Choroid plexus epithelial cell (primary cell): ENCODE measurements around the gene PHACTR4.
A peak's percentile ranks its signal among the peaks of the same experiment; 100 is the strongest.
"Not testable (repeated sequence)": the region's sequence is repeated elsewhere in the genome, so short reads cannot be mapped to it uniquely, and the experiment has no call there.

Experiments used
- DNase-seq: peaks from one replicate; pipeline ENCODE4 v3.0.0-alpha.2; 2010; ENCODE audit warnings: low read depth
- H3K4me3 ChIP-seq: 2 replicates; pipeline ENCODE4 v1.5.1; 2011; ENCODE audit warnings: low read depth, mild to moderate bottlenecking, control low read depth, low read length, moderate library complexity
- CTCF ChIP-seq: conservative IDR thresholded peaks from 2 replicates; pipeline ENCODE4 v1.5.1; 2011; ENCODE audit warnings: low read depth, mild to moderate bottlenecking, control low read depth, inconsistent platforms, low read length, moderate library complexity

Gene PHACTR4

DNA sequence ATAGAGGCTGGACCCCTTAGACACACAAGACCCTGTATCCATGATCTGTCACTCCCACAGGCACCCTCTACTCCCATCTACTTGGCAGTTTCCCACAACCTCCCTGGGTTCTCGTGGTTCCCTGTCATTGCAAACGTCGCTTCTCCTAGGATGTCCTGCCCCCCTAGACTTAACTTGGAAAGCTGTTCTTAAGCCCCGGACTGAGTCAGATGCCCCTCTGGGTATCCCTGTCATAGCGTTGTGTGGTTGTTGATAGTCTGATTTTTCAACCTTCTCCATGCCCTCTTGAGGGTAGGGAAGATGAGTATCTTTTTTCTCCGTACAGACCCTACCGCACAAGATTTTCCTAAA is 148.1 kb downstream of the PHACTR4 start:
- no peak for DNase-seq
- H3K4me3 ChIP-seq = peak overlapping the region; percentile 75

GRCh38 chr1:28518000-28518744 is 148.6 kb downstream of the PHACTR4 start:
- TF ChIP-seq CTCF = peak; percentile 85
- DNase-seq = peak; percentile 85
- H3K4me3 ChIP-seq = peak overlapping the region; percentile 75

More for the DNA sequence above, 148.1 kb downstream of the PHACTR4 start:
- TF ChIP-seq CTCF = no peak

DNA sequence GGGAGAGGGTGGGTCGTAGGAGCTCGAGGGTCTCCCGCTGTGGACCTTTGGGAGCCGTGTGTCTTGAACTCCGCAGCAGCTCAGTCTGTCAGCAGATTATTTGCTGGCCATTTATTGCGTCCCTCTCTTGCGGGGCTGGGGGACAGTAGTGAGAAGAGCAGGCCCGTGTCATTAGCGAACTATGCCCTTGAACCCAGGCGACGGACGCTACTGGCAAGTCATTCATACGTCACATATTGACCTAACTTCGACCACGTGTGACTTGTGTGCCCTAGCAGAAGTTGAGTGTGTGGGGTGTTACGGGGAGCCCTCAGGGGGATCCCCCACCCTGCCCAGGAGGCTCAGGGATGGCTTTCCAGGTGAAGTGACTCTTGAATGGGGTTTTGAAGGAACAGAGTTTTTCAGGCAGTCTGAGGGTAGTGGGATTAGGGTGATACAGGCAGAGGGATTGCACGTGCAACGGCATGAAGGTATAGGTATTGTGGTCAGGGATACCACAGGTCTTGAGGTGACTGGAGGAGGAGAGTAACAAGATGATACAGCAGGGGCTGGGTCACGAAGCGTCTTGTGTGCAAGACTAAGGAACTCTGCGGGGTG is 149.3 kb downstream of the PHACTR4 start:
- TF ChIP-seq CTCF = no peak
- peak; percentile 7 for DNase-seq
- peak overlapping the region; percentile 75 for H3K4me3 ChIP-seq

GRCh38 chr1:28519946-28520725 is 150.6 kb downstream of the PHACTR4 start:
- no peak overlapping the region for H3K4me3 ChIP-seq
- TF ChIP-seq CTCF = no peak
- DNase-seq = no peak

- not testable (repeated sequence) for DNase-seq, H3K4me3 ChIP-seq
Observed at GRCh38 chr1:28520796-28521195, 151.3 kb downstream of the PHACTR4 start.

- no peak for DNase-seq
- TF ChIP-seq CTCF = no peak
- no peak overlapping the region for H3K4me3 ChIP-seq
Observed at GRCh38 chr1:28521502-28522164, 152.1 kb downstream of the PHACTR4 start.

DNA sequence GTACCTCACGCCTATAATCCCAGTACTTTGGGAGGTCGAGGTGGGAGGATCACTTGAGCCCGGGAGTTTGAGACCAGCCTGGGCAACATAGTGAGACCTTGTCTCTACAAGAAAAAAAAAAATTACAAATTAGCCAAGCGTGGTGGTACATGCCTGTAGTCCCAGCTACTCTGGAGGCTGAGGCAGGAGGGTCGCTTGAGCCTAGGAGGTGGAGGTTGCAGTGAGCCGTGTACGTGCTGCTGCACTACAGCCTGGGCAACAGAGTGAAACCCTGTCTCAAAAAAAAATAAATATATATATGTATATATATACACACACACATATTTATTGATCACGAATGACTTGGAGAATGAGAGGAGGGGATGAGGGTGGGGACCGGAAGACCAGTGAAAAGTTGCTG is 153.0 kb downstream of the PHACTR4 start:
- H3K4me3 ChIP-seq, DNase-seq: not testable (repeated sequence)

DNA sequence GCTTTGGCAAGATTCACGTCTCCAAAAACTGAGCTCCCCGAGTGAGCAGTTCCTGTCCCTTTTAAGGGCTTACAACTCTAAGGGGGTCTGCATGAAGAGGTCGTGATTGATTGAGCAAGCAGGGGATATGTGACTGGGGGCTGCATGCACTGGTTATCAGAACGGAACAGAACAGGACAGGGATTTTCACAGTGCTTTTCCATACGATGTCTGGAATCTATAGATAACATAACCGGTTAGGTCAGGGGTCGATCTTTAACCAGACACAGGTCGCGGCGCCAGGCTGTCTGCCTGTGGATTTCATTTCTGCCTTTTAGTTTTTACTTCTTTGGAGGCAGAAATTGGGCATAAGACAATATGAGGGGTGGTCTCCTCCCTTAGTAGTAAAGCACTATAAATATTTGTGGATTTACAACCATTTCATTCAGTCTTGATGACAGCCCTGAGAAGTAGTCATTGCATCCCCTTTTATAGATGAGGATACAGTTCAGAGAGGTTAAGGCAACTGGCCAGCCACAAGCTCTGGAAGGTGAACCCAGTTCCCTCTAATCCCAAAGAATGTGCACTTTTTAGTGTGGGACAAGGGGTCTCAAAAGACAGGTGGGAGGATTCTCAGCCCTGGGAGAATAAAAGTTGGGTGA is 155.6 kb downstream of the PHACTR4 start:
- not testable (repeated sequence) for H3K4me3 ChIP-seq, DNase-seq
